ENCODE results near the gene TRPM3.

TRPM3 gene

DNA sequence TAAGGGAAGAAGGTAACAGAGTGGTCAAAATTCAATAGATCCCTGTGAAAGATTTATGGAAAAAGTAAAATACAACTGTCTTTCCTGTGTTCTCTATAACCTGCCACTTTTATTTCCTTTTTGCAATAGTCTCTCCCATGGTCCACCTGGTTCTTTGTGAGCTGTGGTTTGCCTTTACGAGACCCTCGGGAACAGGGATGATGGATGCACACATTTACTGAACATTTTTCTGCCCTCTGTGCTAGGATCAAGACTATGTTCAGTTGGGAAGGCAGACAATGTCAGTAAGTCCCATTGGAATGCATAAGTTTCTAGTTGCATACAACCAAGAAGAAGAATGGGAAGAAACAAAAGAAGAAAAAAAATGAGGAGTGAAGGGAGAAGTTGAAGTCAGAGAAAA, 281.2 kb downstream of the TRPM3 start:
- H3K9ac ChIP-seq (ENCODE audit: low read depth, low read length), result no peak overlapping the region
- H3K4me1 ChIP-seq (ENCODE audit: control insufficient read depth, insufficient read depth, low read length), result no peaks in the 10 kb centered on the region
- H3K27ac ChIP-seq (ENCODE audit: low read depth, low read length), result no peak overlapping the region
- no peak overlapping the region for H3K4me3 ChIP-seq (ENCODE audit: low read depth, low read length)
- no peaks in the 10 kb centered on the region for H3K36me3 ChIP-seq (ENCODE audit: control insufficient read depth, insufficient read depth, low read length)
- no peaks in the 10 kb centered on the region for H3K9me3 ChIP-seq (ENCODE audit: control insufficient read depth, insufficient read depth, low read length)
- H3K27me3 ChIP-seq (ENCODE audit: control insufficient read depth, insufficient read depth, low read length), result no peaks in the 10 kb centered on the region

DNA sequence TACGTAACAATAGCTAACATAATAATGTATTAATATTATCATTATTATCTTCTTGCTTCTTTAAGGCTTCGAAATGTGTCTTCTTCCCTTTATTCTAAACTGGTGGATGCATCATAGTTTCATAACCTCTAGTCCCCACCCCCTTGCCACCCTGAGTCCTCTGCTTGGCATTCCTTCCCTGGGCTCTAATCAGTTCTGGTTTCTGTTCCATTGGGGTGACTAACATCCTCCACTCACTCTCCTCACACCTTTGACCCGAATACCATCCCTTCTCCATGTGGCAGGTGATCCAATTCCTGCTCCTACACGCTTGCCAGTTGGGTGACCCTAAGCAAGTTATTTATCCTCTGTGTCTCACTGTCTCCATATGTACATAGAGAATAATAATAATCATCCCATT, 286.1 kb downstream of the TRPM3 start:
- Histone ChIP-seq H3K9ac (ENCODE audit: low read depth, low read length) (no peak overlapping the region), H3K4me1 (ENCODE audit: control insufficient read depth, insufficient read depth, low read length) (no peaks in the 10 kb centered on the region), H3K4me3 (ENCODE audit: low read depth, low read length) (no peak overlapping the region), H3K27me3 (ENCODE audit: control insufficient read depth, insufficient read depth, low read length) (no peaks in the 10 kb centered on the region), H3K9me3 (ENCODE audit: control insufficient read depth, insufficient read depth, low read length) (no peaks in the 10 kb centered on the region), H3K27ac (ENCODE audit: low read depth, low read length) (no peak overlapping the region), H3K36me3 (ENCODE audit: control insufficient read depth, insufficient read depth, low read length) (no peaks in the 10 kb centered on the region)

DNA sequence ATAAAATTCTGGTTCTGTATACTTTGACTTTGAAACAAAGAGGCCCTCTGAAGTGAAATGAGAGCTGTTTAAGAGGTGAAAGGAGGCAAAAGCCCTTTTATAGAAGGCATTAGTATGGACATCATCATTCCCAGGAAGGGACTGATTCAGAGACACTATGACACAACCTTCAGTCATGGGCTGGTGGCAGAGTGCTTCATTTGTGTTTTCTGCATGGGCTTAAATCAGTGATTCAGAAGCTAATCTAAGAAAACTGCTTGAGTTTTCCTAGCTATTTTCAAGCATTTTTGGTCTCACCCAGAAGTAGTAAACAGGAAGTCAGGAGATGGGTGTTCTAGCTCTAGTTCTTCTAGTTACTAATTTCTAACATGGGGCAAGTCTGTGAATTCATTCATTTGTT, 288.9 kb downstream of the TRPM3 start:
- H3K9ac ChIP-seq (ENCODE audit: low read depth, low read length), result no peak overlapping the region
- H3K9me3 ChIP-seq (ENCODE audit: control insufficient read depth, insufficient read depth, low read length), result no peaks in the 10 kb centered on the region
- H3K27me3 ChIP-seq (ENCODE audit: control insufficient read depth, insufficient read depth, low read length), result no peaks in the 10 kb centered on the region
- no peaks in the 10 kb centered on the region for H3K36me3 ChIP-seq (ENCODE audit: control insufficient read depth, insufficient read depth, low read length)
- H3K4me1 ChIP-seq (ENCODE audit: control insufficient read depth, insufficient read depth, low read length), result no peaks in the 10 kb centered on the region
- H3K4me3 ChIP-seq (ENCODE audit: low read depth, low read length), result no peak overlapping the region
- H3K27ac ChIP-seq (ENCODE audit: low read depth, low read length), result no peak overlapping the region

DNA sequence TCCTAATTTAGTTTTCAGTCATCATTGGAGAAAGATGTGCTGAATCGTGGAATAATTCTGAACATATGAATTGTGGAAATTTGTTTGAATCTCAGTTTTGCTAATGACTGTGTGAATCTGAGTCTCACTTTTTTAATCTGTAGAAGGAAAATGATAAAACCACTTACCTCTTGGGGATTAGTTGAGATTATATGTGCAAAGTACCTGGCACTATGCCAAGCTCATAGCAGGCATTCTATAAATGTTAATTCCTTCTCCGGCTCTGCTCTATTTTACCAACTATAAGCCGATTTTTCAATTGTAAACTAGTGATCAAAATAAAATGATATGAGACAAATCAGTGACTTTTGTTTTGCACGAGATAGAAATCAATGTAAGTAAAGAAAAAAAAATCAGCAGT, 290.8 kb downstream of the TRPM3 start:
- no peak overlapping the region for H3K9ac ChIP-seq (ENCODE audit: low read depth, low read length)
- H3K4me3 ChIP-seq (ENCODE audit: low read depth, low read length), result no peak overlapping the region
- no peaks in the 10 kb centered on the region for H3K9me3 ChIP-seq (ENCODE audit: control insufficient read depth, insufficient read depth, low read length)
- H3K27me3 ChIP-seq (ENCODE audit: control insufficient read depth, insufficient read depth, low read length), result no peaks in the 10 kb centered on the region
- H3K27ac ChIP-seq (ENCODE audit: low read depth, low read length), result no peak overlapping the region
- no peaks in the 10 kb centered on the region for H3K36me3 ChIP-seq (ENCODE audit: control insufficient read depth, insufficient read depth, low read length)
- H3K4me1 ChIP-seq (ENCODE audit: control insufficient read depth, insufficient read depth, low read length), result peaks cover 7% of the 10 kb centered on the region; the same call in 1 of the 2 replicates

DNA sequence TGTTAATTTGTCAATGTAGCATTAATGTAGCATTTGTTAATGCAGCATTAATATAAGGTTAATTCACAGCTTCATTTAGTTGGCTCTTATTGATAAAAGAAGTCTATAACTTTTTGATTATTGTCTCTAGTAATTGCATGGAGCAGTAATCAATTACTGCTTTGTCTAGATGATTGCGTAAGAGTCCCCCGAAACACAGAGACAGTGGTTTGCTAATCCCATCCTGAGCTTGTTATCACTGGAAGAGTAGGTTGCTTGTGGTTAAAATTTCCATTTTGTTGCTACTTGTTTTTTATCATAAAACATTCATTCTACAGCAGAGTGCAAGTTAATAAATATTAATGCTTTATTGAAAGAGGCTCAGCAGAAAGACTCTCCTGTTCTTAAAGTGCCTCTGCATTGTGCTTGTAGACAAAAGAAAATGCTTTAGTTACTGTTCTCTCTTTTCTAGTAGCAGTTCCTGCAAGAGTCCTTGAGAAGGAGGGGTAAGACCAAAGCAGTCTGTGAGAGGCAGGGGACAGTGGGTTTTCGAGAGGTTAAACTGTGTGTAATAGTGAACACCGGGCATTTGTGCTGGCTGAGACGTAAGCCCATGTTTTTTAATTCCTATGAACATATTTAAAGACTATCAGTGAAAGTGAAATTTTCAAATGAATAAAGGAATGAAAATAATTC, 291.7 kb downstream of the TRPM3 start:
- Histone ChIP-seq H3K4me1 (ENCODE audit: control insufficient read depth, insufficient read depth, low read length) (peaks cover 7% of the 10 kb centered on the region; the same call in 1 of the 2 replicates), H3K9me3 (ENCODE audit: control insufficient read depth, insufficient read depth, low read length) (no peaks in the 10 kb centered on the region), H3K27ac (ENCODE audit: low read depth, low read length) (no peak overlapping the region), H3K4me3 (ENCODE audit: low read depth, low read length) (no peak overlapping the region), H3K36me3 (ENCODE audit: control insufficient read depth, insufficient read depth, low read length) (no peaks in the 10 kb centered on the region), H3K27me3 (ENCODE audit: control insufficient read depth, insufficient read depth, low read length) (no peaks in the 10 kb centered on the region), H3K9ac (ENCODE audit: low read depth, low read length) (no peak overlapping the region)

DNA sequence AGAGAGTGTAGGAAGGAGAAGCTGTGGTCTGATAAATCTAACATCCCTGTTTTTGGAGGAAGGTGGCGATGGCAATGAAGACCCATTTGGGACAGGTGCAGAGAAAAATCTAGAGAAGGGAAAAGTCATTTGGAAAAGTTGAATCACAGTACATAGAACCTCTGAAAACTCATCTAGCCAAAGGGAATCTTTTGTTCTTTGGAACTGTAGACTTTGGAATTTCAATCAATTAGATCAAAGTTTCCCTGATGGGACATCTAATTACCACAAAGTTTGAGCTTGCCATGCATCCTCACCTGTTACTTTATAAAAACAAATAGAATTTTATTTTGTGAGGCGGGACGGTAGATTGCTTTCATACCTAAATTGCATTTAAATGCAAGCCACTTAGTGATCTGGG, 294.9 kb downstream of the TRPM3 start:
- Histone ChIP-seq H3K4me1 (ENCODE audit: control insufficient read depth, insufficient read depth, low read length) (peaks cover 7% of the 10 kb centered on the region; the same call in 1 of the 2 replicates), H3K36me3 (ENCODE audit: control insufficient read depth, insufficient read depth, low read length) (no peaks in the 10 kb centered on the region), H3K9me3 (ENCODE audit: control insufficient read depth, insufficient read depth, low read length) (no peaks in the 10 kb centered on the region), H3K4me3 (ENCODE audit: low read depth, low read length) (no peak overlapping the region), H3K27me3 (ENCODE audit: control insufficient read depth, insufficient read depth, low read length) (no peaks in the 10 kb centered on the region), H3K27ac (ENCODE audit: low read depth, low read length) (no peak overlapping the region), H3K9ac (ENCODE audit: low read depth, low read length) (no peak overlapping the region)

DNA sequence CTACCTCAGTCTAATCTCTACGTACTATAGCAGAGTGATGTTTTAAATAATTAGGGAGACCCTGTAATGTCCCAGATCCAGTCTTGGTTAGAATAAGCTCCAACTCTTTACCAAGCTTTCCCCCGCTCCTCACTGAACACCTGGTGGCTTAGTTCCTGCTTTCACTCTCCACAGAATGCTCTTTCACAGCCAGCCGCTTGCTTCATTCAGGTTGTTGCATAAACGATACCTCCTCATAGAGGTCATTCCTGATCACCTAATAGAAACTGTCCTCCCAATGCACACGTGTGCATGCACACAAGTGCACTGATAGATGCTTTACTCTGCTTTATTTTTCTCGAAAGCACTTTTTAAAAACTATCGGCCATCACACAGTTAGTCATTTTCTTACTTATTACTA, 298.1 kb downstream of the TRPM3 start:
- H3K9ac ChIP-seq (ENCODE audit: low read depth, low read length), result no peak overlapping the region
- H3K4me1 ChIP-seq (ENCODE audit: control insufficient read depth, insufficient read depth, low read length), result peaks cover 7% of the 10 kb centered on the region; the same call in 1 of the 2 replicates
- no peak overlapping the region for H3K4me3 ChIP-seq (ENCODE audit: low read depth, low read length)
- no peaks in the 10 kb centered on the region for H3K27me3 ChIP-seq (ENCODE audit: control insufficient read depth, insufficient read depth, low read length)
- no peak overlapping the region for H3K27ac ChIP-seq (ENCODE audit: low read depth, low read length)
- no peaks in the 10 kb centered on the region for H3K9me3 ChIP-seq (ENCODE audit: control insufficient read depth, insufficient read depth, low read length)
- no peaks in the 10 kb centered on the region for H3K36me3 ChIP-seq (ENCODE audit: control insufficient read depth, insufficient read depth, low read length)

DNA sequence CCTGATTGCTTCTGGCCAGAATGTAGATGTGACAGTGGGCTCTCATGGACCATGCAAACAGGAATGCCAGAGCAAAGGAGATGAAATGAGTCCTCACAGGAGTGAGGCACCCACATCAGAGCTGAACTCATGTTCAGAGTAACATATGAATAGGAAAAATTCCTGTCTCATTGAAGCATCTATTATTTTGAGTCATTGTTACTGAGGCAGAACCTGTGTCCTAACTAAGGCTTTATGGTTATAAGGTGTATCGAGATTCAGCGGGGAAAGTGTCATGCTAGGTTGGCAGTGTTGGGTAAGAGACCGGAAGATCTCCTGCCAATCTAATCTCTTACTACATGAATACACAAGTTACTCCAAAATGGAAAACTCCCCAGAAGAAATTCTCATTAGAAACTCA, 304.1 kb downstream of the TRPM3 start:
- no peak overlapping the region for H3K4me3 ChIP-seq (ENCODE audit: low read depth, low read length)
- H3K27ac ChIP-seq (ENCODE audit: low read depth, low read length), result no peak overlapping the region
- H3K9ac ChIP-seq (ENCODE audit: low read depth, low read length), result no peak overlapping the region
- H3K4me1 ChIP-seq (ENCODE audit: control insufficient read depth, insufficient read depth, low read length), result peaks cover 18% of the 10 kb centered on the region
- no peaks in the 10 kb centered on the region for H3K9me3 ChIP-seq (ENCODE audit: control insufficient read depth, insufficient read depth, low read length)
- H3K27me3 ChIP-seq (ENCODE audit: control insufficient read depth, insufficient read depth, low read length), result no peaks in the 10 kb centered on the region
- no peaks in the 10 kb centered on the region for H3K36me3 ChIP-seq (ENCODE audit: control insufficient read depth, insufficient read depth, low read length)

DNA sequence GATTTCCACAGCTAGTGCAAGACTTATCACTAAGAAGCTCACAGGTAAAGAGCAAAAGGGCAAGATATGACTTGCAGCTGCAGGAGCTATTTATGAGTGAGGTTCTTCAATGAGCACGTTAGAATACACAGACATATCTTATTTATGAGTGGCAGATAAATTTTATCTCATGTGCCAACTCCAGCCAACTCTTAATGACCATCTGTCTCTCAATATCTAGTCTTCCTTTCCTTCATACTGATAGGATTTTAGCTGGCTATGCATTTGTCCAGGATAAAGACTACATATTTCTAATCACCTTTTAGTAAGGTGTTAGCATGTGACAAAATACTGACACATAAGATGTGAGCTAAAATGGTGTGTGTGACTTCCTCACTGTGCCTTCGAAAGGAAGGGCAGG, 304.5 kb downstream of the TRPM3 start:
- Histone ChIP-seq H3K9me3 (ENCODE audit: control insufficient read depth, insufficient read depth, low read length) (no peaks in the 10 kb centered on the region), H3K27ac (ENCODE audit: low read depth, low read length) (no peak overlapping the region), H3K36me3 (ENCODE audit: control insufficient read depth, insufficient read depth, low read length) (no peaks in the 10 kb centered on the region)

DNA sequence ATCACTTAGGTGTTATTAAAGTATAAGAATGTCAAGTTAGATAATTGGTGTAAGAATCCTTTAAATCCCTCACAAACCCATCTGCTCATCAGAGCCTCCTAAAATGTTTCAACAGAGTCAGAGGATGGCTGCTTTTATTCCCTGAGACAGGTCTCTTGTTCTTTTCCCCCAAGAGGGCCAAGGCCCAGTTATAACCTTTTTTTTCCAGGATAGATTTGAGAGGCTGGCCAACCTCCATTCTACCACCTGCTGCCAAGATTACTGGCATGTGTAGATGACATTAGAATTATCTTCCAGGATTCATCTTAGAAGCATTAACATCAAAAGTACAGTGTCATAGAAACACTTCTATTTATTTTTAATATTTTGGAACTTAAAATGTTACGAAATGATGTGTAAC, 305.1 kb downstream of the TRPM3 start:
- Histone ChIP-seq H3K4me3 (ENCODE audit: low read depth, low read length) (no peak overlapping the region), H3K9me3 (ENCODE audit: control insufficient read depth, insufficient read depth, low read length) (no peaks in the 10 kb centered on the region), H3K36me3 (ENCODE audit: control insufficient read depth, insufficient read depth, low read length) (no peaks in the 10 kb centered on the region), H3K27ac (ENCODE audit: low read depth, low read length) (no peak overlapping the region), H3K27me3 (ENCODE audit: control insufficient read depth, insufficient read depth, low read length) (no peaks in the 10 kb centered on the region), H3K9ac (ENCODE audit: low read depth, low read length) (no peak overlapping the region), H3K4me1 (ENCODE audit: control insufficient read depth, insufficient read depth, low read length) (peaks cover 18% of the 10 kb centered on the region)

More for the DNA sequence above, 304.5 kb downstream of the TRPM3 start:
- Histone ChIP-seq H3K4me3 (ENCODE audit: low read depth, low read length) (no peak overlapping the region), H3K9ac (ENCODE audit: low read depth, low read length) (no peak overlapping the region), H3K27me3 (ENCODE audit: control insufficient read depth, insufficient read depth, low read length) (no peaks in the 10 kb centered on the region), H3K4me1 (ENCODE audit: control insufficient read depth, insufficient read depth, low read length) (peaks cover 18% of the 10 kb centered on the region)

DNA sequence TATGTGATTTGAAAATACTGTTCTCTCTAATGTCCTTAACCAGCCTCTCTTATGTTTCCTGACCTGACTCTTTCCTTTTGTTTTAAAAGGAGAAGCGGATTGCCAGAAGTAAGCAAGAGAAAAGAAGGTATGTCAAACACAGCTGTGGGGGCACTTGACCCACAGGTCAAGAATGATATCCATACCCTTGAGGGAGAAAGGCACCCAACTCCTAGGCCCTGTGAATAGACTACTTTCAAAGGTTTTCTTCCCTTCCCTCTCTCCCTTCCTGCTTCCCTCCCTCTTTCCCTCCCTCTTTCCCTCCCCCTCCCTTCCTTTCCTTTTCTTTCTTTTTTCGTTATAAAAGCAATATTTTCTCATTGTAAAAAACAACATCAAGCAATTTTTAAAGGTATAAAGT, 306.8 kb downstream of the TRPM3 start:
- Histone ChIP-seq H3K36me3 (ENCODE audit: control insufficient read depth, insufficient read depth, low read length) (no peaks in the 10 kb centered on the region), H3K4me3 (ENCODE audit: low read depth, low read length) (no peak overlapping the region)

More for the DNA sequence above, 306.8 kb downstream of the TRPM3 start:
- no peaks in the 10 kb centered on the region for H3K9me3 ChIP-seq (ENCODE audit: control insufficient read depth, insufficient read depth, low read length)
- no peak overlapping the region for H3K27ac ChIP-seq (ENCODE audit: low read depth, low read length)
- H3K27me3 ChIP-seq (ENCODE audit: control insufficient read depth, insufficient read depth, low read length), result no peaks in the 10 kb centered on the region
- no peak overlapping the region for H3K9ac ChIP-seq (ENCODE audit: low read depth, low read length)
- peaks cover 18% of the 10 kb centered on the region for H3K4me1 ChIP-seq (ENCODE audit: control insufficient read depth, insufficient read depth, low read length)

Measured in HUES48 (cell line).